SU-DHL-6 (cell line): ENCODE data around the gene NDFIP1.

Experiments used
- CTCF ChIP-seq: fragments of 200-600 bp; sonication (generic); IDR thresholded peaks from one replicate; pipeline ENCODE4 v1.5.1; 2017; ENCODE audit warnings: antibody characterized with exemption, mild to moderate bottlenecking, low read length, moderate library complexity; ENCODE audit not compliant: insufficient read depth, poor library complexity, severe bottlenecking
- EZH2phosphoT487 ChIP-seq: fragments of 200-600 bp; sonication (generic), shearing (Covaris generic); conservative IDR thresholded peaks from 2 replicates; pipeline ENCODE4 v1.6.1; 2018; ENCODE audit warnings: mild to moderate bottlenecking, antibody characterized with exemption, low read length, moderate library complexity, mixed read lengths

GRCh38 chr5:142095035-142095434 is 13.5 kb upstream of the NDFIP1 start:
- TF ChIP-seq CTCF (no peak), EZH2phosphoT487 (no peak)
